ENCODE data around the gene ASB6.

ASB6 gene

DNA sequence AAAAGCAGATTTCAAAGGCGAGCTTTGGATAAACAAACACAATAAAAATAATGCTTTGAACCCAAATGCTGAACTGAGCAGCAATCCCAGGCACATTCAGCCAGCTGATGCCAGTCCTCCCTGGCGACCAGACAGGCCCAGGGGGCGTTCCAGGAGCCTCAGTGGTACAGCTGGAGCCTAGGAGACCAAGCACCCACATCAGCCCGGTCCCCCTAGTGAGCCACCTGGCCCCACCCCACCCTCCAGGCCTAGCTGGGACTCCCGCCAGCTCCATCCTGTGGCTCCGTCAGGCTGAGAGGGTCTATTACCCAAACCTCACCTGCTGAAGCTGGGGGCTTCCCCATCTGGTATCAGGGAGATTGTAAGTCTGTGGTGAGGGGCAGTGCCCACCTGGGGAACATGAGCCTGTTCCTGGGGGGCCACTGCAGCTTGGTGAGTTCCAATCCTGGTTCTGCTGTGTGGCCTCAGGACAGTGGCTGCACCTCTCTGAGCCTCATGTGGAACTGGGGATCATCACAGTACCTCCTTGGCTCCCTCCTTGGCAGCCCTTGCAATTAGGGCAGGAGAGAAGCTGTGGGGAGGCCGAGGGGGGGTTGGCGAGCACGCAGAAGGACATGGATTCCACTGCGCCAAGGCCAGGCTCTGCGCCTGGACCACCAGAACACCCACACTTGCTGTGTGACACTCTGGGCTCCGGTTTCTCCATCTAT is 37.7 kb downstream of the ASB6 start:
- H3F3A ChIP-seq (ENCODE audit: insufficient read depth), result no peaks in the 10 kb centered on the region
- no peak overlapping the region for H3K4me2 ChIP-seq (ENCODE audit: low read depth, low read length, poor library complexity, severe bottlenecking)
- H2AFZ ChIP-seq (ENCODE audit: low read depth, low read length, severe bottlenecking), result no peak overlapping the region
- H3K36me3 ChIP-seq (ENCODE audit: low read length), result no peaks in the 10 kb centered on the region
- no peak overlapping the region for H3K27ac ChIP-seq (ENCODE audit: low read depth, low read length)
- no peaks in the 10 kb centered on the region for H3K9me3 ChIP-seq (ENCODE audit: insufficient read depth, low read length)
- no peaks in the 10 kb centered on the region for H3K27me3 ChIP-seq (ENCODE audit: low read length)
- no peak for TF ChIP-seq EZH2phosphoT487 (conservative IDR thresholded peaks at IDR 0.05; ENCODE audit: low read length)
- TF ChIP-seq, protein P1, sequence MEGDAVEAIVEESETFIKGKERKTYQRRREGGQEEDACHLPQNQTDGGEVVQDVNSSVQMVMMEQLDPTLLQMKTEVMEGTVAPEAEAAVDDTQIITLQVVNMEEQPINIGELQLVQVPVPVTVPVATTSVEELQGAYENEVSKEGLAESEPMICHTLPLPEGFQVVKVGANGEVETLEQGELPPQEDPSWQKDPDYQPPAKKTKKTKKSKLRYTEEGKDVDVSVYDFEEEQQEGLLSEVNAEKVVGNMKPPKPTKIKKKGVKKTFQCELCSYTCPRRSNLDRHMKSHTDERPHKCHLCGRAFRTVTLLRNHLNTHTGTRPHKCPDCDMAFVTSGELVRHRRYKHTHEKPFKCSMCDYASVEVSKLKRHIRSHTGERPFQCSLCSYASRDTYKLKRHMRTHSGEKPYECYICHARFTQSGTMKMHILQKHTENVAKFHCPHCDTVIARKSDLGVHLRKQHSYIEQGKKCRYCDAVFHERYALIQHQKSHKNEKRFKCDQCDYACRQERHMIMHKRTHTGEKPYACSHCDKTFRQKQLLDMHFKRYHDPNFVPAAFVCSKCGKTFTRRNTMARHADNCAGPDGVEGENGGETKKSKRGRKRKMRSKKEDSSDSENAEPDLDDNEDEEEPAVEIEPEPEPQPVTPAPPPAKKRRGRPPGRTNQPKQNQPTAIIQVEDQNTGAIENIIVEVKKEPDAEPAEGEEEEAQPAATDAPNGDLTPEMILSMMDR (IDR thresholded peaks at IDR 0.05; ENCODE audit: insufficient read depth, low read length, poor library complexity, severe bottlenecking), result no peak
- H3K9me2 ChIP-seq (replicated peaks; ENCODE audit: insufficient read depth, low read length), result no peaks in the 10 kb centered on the region
- no peak overlapping the region for H3K4me3 ChIP-seq (ENCODE audit: insufficient read depth, low read length, poor library complexity, severe bottlenecking)
- no peaks in the 10 kb centered on the region for H4K20me1 ChIP-seq (ENCODE audit: low read depth, low read length)
- H3K9ac ChIP-seq (ENCODE audit: low read length), result no peak overlapping the region
- H3K79me2 ChIP-seq (ENCODE audit: insufficient read depth, low read length), result no peaks in the 10 kb centered on the region

DNA sequence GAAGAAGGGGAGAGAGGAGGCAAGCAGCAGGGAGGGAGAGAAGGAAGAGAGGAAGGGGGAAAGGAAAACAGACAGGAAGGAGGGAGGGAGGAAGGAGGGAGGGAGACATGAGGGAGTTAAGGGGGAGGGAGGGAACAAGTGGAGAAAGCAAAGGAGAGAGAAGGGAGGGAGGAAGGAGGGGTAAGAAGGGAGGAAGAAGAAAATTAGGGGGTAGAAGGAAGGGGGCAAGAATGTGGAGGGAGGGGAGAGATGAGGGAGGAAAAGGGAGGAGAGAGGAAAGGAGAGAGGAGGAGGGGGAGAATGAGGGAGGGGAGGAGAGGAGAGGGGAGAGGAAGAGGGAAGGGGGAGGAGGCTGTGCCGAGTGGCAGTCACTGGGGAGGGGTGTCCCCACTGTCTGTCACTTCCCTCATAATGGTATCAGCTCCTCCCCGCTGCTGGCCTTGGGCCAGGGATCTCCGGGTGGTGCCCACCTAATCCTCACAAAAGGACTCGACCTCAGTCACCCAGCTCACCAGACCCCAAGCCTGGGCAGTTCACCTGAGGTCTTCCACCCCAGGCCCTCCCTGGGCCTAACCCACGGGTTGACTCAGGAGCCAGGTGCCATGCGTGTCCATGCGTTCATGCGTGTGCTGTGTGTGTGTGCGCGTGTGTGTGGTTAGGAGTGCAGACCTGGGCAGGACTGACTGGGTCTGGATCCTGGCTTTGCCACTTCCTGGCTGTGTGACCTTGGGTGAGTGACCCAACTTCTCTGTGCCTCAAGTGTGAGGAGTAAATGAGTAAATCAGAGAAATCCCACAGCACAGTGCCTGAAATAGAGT is 39.1 kb downstream of the ASB6 start:
- Histone ChIP-seq H3K9ac (ENCODE audit: low read length) (no peak overlapping the region), H3F3A (ENCODE audit: insufficient read depth) (no peaks in the 10 kb centered on the region), H3K27me3 (ENCODE audit: low read length) (no peaks in the 10 kb centered on the region), H2AFZ (ENCODE audit: low read depth, low read length, severe bottlenecking) (no peak overlapping the region), H3K9me2 (replicated peaks; ENCODE audit: insufficient read depth, low read length) (no peaks in the 10 kb centered on the region), H3K36me3 (ENCODE audit: low read length) (no peaks in the 10 kb centered on the region), H3K4me3 (ENCODE audit: insufficient read depth, low read length, poor library complexity, severe bottlenecking) (no peak overlapping the region), H3K27ac (ENCODE audit: low read depth, low read length) (no peak overlapping the region), H4K20me1 (ENCODE audit: low read depth, low read length) (no peaks in the 10 kb centered on the region), H3K9me3 (ENCODE audit: insufficient read depth, low read length) (no peaks in the 10 kb centered on the region), H3K4me2 (ENCODE audit: low read depth, low read length, poor library complexity, severe bottlenecking) (no peak overlapping the region), H3K79me2 (ENCODE audit: insufficient read depth, low read length) (no peaks in the 10 kb centered on the region)
- TF ChIP-seq, protein P1 (IDR thresholded peaks at IDR 0.05; ENCODE audit: insufficient read depth, low read length, poor library complexity, severe bottlenecking), result no peak
- no peak for TF ChIP-seq EZH2phosphoT487 (conservative IDR thresholded peaks at IDR 0.05; ENCODE audit: low read length)

DNA sequence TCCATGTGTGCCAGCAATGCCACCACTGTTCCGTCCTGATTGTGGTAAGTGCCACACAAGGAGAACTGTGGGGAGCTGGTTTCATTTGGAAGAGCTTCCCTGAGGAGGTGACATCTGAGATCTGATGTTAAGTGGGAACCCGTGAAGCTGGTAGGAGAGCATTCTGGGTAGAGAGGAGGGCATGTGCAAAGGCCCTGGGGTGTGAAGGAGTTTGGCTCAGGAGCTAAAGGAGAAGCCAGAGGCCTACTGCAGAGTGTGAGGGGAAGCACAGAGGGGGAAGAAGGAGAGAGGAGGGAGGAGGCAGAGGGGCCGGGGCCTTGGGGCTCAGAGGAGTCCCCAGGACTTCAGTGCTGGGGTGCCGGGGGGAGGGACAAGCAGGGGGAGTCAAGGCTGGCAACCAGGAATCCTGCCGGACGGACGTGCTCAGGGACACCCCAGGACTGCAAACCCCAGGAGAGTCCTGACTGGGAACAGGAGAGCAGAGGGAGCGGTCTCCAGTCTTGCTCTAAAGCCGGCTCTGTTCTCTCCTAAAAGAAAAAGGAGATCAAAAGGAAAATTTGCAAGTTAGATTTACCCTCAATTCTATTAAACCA is 40.8 kb downstream of the ASB6 start:
- Histone ChIP-seq H3K9me3 (ENCODE audit: insufficient read depth, low read length) (no peaks in the 10 kb centered on the region), H3K27me3 (ENCODE audit: low read length) (no peaks in the 10 kb centered on the region), H3K4me3 (ENCODE audit: insufficient read depth, low read length, poor library complexity, severe bottlenecking) (no peak overlapping the region), H3K79me2 (ENCODE audit: insufficient read depth, low read length) (no peaks in the 10 kb centered on the region), H3K9me2 (replicated peaks; ENCODE audit: insufficient read depth, low read length) (no peaks in the 10 kb centered on the region), H3K9ac (ENCODE audit: low read length) (no peak overlapping the region), H3K36me3 (ENCODE audit: low read length) (no peaks in the 10 kb centered on the region), H3F3A (ENCODE audit: insufficient read depth) (no peaks in the 10 kb centered on the region), H2AFZ (ENCODE audit: low read depth, low read length, severe bottlenecking) (no peak overlapping the region), H3K4me2 (ENCODE audit: low read depth, low read length, poor library complexity, severe bottlenecking) (no peak overlapping the region), H3K27ac (ENCODE audit: low read depth, low read length) (no peak overlapping the region), H4K20me1 (ENCODE audit: low read depth, low read length) (no peaks in the 10 kb centered on the region)
- no peak for TF ChIP-seq EZH2phosphoT487 (conservative IDR thresholded peaks at IDR 0.05; ENCODE audit: low read length)
- TF ChIP-seq, protein P1 (IDR thresholded peaks at IDR 0.05; ENCODE audit: insufficient read depth, low read length, poor library complexity, severe bottlenecking), result no peak

All from SU-DHL-6 (cell line).